H9 (cell line): ENCODE measurements around the gene MICALL1. TPM values are rescaled to one million over a fixed set of nuclear protein-coding genes. Genes with fewer than 3 reads are reported as not detected.

Experiments used
- DNase-seq: peaks from one replicate; pipeline ENCODE4 v3.0.0-alpha.2; 2017
- H2AFZ ChIP-seq: one replicate; pipeline ENCODE4 v1.6.1; 2013; ENCODE audit warnings: mild to moderate bottlenecking, low read length, control low read depth, moderate library complexity
- H2AK5ac ChIP-seq: 2 replicates; pipeline ENCODE4 v1.6.1; 2013; ENCODE audit warnings: low read length, control low read depth, mixed read lengths; ENCODE audit not compliant: insufficient read length
- H2BK120ac ChIP-seq: one replicate; pipeline ENCODE4 v1.6.1; 2013; ENCODE audit warnings: low read depth, mild to moderate bottlenecking, low read length, control low read depth, inconsistent platforms; ENCODE audit not compliant: poor library complexity, severe bottlenecking
- H2BK12ac ChIP-seq: 2 replicates; pipeline ENCODE4 v1.6.1; 2013; ENCODE audit warnings: low read length, control low read depth, mixed read lengths, low read depth; ENCODE audit not compliant: insufficient read length
- H2BK15ac ChIP-seq: 2 replicates; pipeline ENCODE4 v1.6.1; 2013; ENCODE audit warnings: low read depth, low read length, control low read depth
- H2BK20ac ChIP-seq: one replicate; pipeline ENCODE4 v1.6.1; 2013; ENCODE audit warnings: low read depth, mild to moderate bottlenecking, low read length, control low read depth, inconsistent platforms; ENCODE audit not compliant: poor library complexity, severe bottlenecking
- H2BK5ac ChIP-seq: 2 replicates; pipeline ENCODE4 v1.6.1; 2013; ENCODE audit warnings: low read length, control low read depth, mixed read lengths; ENCODE audit not compliant: insufficient read length
- H3K14ac ChIP-seq: 2 replicates; pipeline ENCODE4 v1.6.1; 2013; ENCODE audit warnings: low read length, control low read depth; ENCODE audit not compliant: insufficient read depth
- H3K18ac ChIP-seq: 2 replicates; pipeline ENCODE4 v1.6.1; 2013; ENCODE audit warnings: low read depth, mild to moderate bottlenecking, mixed read lengths, low read length, control low read depth; ENCODE audit not compliant: insufficient read length
- H3K23ac ChIP-seq: 2 replicates; pipeline ENCODE4 v1.6.1; 2013; ENCODE audit warnings: low read length, control low read depth, mixed read lengths, low read depth; ENCODE audit not compliant: insufficient read length
- H3K23me2 ChIP-seq: 2 replicates; pipeline ENCODE4 v1.6.1; 2013; ENCODE audit warnings: low read depth, mild to moderate bottlenecking, mixed read lengths, low read length, control low read depth; ENCODE audit not compliant: insufficient read length, poor library complexity, severe bottlenecking
- H3K27ac ChIP-seq: 2 replicates; pipeline ENCODE4 v1.5.1; 2013; ENCODE audit warnings: low read length, control low read depth, mixed read lengths, low read depth; ENCODE audit not compliant: insufficient read length
- H3K27me3 ChIP-seq: 2 replicates; pipeline ENCODE4 v1.6.1; 2013; ENCODE audit warnings: low read length, control low read depth, inconsistent platforms; ENCODE audit not compliant: insufficient read depth
- H3K4ac ChIP-seq: 2 replicates; pipeline ENCODE4 v1.6.1; 2013; ENCODE audit warnings: low read depth, mild to moderate bottlenecking, control low read depth, inconsistent platforms, low read length, moderate library complexity
- H3K4me1 ChIP-seq: 2 replicates; pipeline ENCODE4 v1.6.1; 2013; ENCODE audit warnings: low read length, control low read depth, inconsistent platforms; ENCODE audit not compliant: insufficient read depth
- H3K4me2 ChIP-seq: 2 replicates; pipeline ENCODE4 v1.6.1; 2013; ENCODE audit warnings: low read length, control low read depth, mixed read lengths; ENCODE audit not compliant: insufficient read length, insufficient read depth
- H3K56ac ChIP-seq: 2 replicates; pipeline ENCODE4 v1.6.1; 2013; ENCODE audit warnings: low read depth, mild to moderate bottlenecking, mixed read lengths, low read length, control low read depth; ENCODE audit not compliant: insufficient read length
- H3K79me1 ChIP-seq: 2 replicates; pipeline ENCODE4 v1.6.1; 2013; ENCODE audit warnings: low read depth, mild to moderate bottlenecking, moderate library complexity, low read length, control low read depth, inconsistent platforms; ENCODE audit not compliant: insufficient read depth, poor library complexity, severe bottlenecking
- H3K79me2 ChIP-seq: 2 replicates; pipeline ENCODE4 v1.6.1; 2013; ENCODE audit warnings: low read length, control low read depth, inconsistent platforms; ENCODE audit not compliant: insufficient read depth
- H3K9ac ChIP-seq: 2 replicates; pipeline ENCODE4 v1.6.1; 2013; ENCODE audit warnings: low read length, control low read depth, mixed read lengths; ENCODE audit not compliant: insufficient read length; ENCODE audit errors: extremely low read depth
- H3K9me3 ChIP-seq: one replicate; pipeline ENCODE4 v1.6.1; 2013; ENCODE audit warnings: low read depth, low read length, inconsistent platforms; ENCODE audit not compliant: control insufficient read depth
- H3T11ph ChIP-seq: one replicate; pipeline ENCODE4 v1.6.1; 2013; ENCODE audit warnings: mild to moderate bottlenecking, low read length, control low read depth, inconsistent platforms
- H4K20me1 ChIP-seq: one replicate; pipeline ENCODE4 v1.6.1; 2013; ENCODE audit not compliant: control insufficient read depth, insufficient read length, insufficient read depth
- H4K5ac ChIP-seq: 2 replicates; pipeline ENCODE4 v1.6.1; 2013; ENCODE audit warnings: low read depth, mild to moderate bottlenecking, mixed read lengths, low read length, control low read depth; ENCODE audit not compliant: insufficient read length
- H4K8ac ChIP-seq: replicated peaks from 2 replicates; pipeline ENCODE4 v1.6.1; 2013; ENCODE audit warnings: low read length, control low read depth, mixed read lengths, low read depth; ENCODE audit not compliant: insufficient read length
- H4K91ac ChIP-seq: 2 replicates; pipeline ENCODE4 v1.6.1; 2013; ENCODE audit warnings: low read depth, mild to moderate bottlenecking, moderate library complexity, mixed read lengths, low read length, control low read depth; ENCODE audit not compliant: insufficient read length
- H3K27ac Mint-ChIP-seq, 3 experiments: 2 replicates in 2 of 3; 3 replicates in 1 of 3; pipeline ENCODE4 v1.8.0; 2020 to 2021; ENCODE audit warnings: mixed read lengths in 3 of 3, mild to moderate bottlenecking in 1 of 3, moderate library complexity in 1 of 3
- H3K27me3 Mint-ChIP-seq: 2 replicates; pipeline ENCODE4 v1.8.0; 2021; ENCODE audit warnings: low read depth, mild to moderate bottlenecking, moderate library complexity, mixed read lengths
- H3K36me3 Mint-ChIP-seq, 3 experiments: 2 replicates in 2 of 3; 3 replicates in 1 of 3; pipeline ENCODE4 v1.8.0; 2020 to 2021; ENCODE audit warnings: low read depth in 3 of 3, mixed read lengths in 3 of 3; ENCODE audit not compliant: insufficient read depth in 1 of 3
- H3K4me1 Mint-ChIP-seq, 2 experiments: 2 replicates each; pipeline ENCODE4 v1.8.0; 2020; ENCODE audit warnings: mixed read lengths in 2 of 2
- H3K4me3 Mint-ChIP-seq, 2 experiments: 2 replicates in 1 of 2; 3 replicates in 1 of 2; pipeline ENCODE4 v1.8.0; 2020 to 2021; ENCODE audit warnings: mild to moderate bottlenecking in 2 of 2, mixed read lengths in 2 of 2, moderate library complexity in 1 of 2
- H3K9me3 Mint-ChIP-seq, 2 experiments: 2 replicates in 1 of 2; 3 replicates in 1 of 2; pipeline ENCODE4 v1.8.0; 2020; ENCODE audit warnings: mild to moderate bottlenecking in 2 of 2, mixed read lengths in 2 of 2, moderate library complexity in 1 of 2
- CTCF ChIP-seq: fragments of 200-600 bp; sonication (generic); conservative IDR thresholded peaks from 3 replicates; pipeline ENCODE4 v1.8.0; 2021; ENCODE audit warnings: antibody characterized with exemption, mild to moderate bottlenecking
- WGBS: extraction: QIAGEN DNeasy Blood & Tissue Kit; methylation state at CpG from one replicate; pipeline ENCODE4 v1.1.7; 2013; ENCODE audit warnings: missing lambda C conversion rate, low lambda C conversion rate, mixed read lengths; ENCODE audit not compliant: insufficient read length; ENCODE audit errors: extremely low coverage; 5-methylcytosine and 5-hydroxymethylcytosine counted together
- total RNA-seq: library from RNA; stranded (reverse); gene quantifications from 2 replicates; pipeline ENCODE4 v1.2.1, GENCODE V29; 2021

The MICALL1 gene
- total RNA-seq, 1 experiment from 2014 or later: 33.3 TPM

- no peak overlapping the region for H4K5ac ChIP-seq
- H3K4me1 ChIP-seq: no peaks in the 10 kb centered on the region
- H3K27me3 ChIP-seq: peaks cover 1% of the 10 kb centered on the region; the same call in 1 of the 2 replicates
- no peak overlapping the region for H3K14ac ChIP-seq
- peaks cover 12% of the 10 kb centered on the region for H3K23me2 ChIP-seq
- no peak overlapping the region for H2BK5ac ChIP-seq
- no CpG with 5 or more reads among the region's 7 CpGs for WGBS
- H3K9ac ChIP-seq: no peak overlapping the region
- peaks cover 2% of the 10 kb centered on the region for H4K20me1 ChIP-seq
- H3K27ac ChIP-seq: no peak overlapping the region
- Mint-ChIP-seq H3K27ac (no peak overlapping the region), H3K4me3 (no peak overlapping the region), H3K9me3 (no peaks in the 10 kb centered on the region), H3K4me1 (peaks cover 15 to 28% of the 10 kb centered on the region in 2 experiments), H3K36me3 (no peaks in the 10 kb centered on the region; a peak in 2 of 7 replicates), H3K27me3 (peaks cover 35% of the 10 kb centered on the region)
- H2BK15ac ChIP-seq: no peak overlapping the region
- no peaks in the 10 kb centered on the region for H3K79me2 ChIP-seq
- H4K91ac ChIP-seq: no peak overlapping the region
- H2AFZ ChIP-seq: no peak overlapping the region
- H3K4ac ChIP-seq: no peak overlapping the region
- H3T11ph ChIP-seq: no peak overlapping the region
- H2AK5ac ChIP-seq: no peak overlapping the region
- H4K8ac ChIP-seq: no peak overlapping the region
- no peak overlapping the region for H3K23ac ChIP-seq
- no peaks in the 10 kb centered on the region for H3K79me1 ChIP-seq
- no peak for DNase-seq
- H2BK20ac ChIP-seq: no peak overlapping the region
- H3K18ac ChIP-seq: no peak overlapping the region
- no peak overlapping the region for H3K4me2 ChIP-seq
- H3K9me3 ChIP-seq: no peaks in the 10 kb centered on the region
- TF ChIP-seq CTCF: no peak
- no peak overlapping the region for H2BK120ac ChIP-seq
- no peak overlapping the region for H2BK12ac ChIP-seq
- no peak overlapping the region for H3K56ac ChIP-seq
These were observed 80.3 kb downstream of the MICALL1 start for GRCh38 chr22:37986371-37986770.
